ENCODE results near the gene DNAH2. TPM values are rescaled to one million over a fixed set of nuclear protein-coding genes. Genes with fewer than 3 reads are reported as not detected.

DNAH2 gene
- total and polyA plus RNA-seq, 2 of the 13 experiments (the other 11 are each of a cell fraction or from before 2014, with no cell fraction given) = not detected

- no peak for TF ChIP-seq SKIL (CRISPR knock-in tag; IDR thresholded peaks at IDR 0.05; ENCODE audit: borderline replicate concordance)
- no peak for TF ChIP-seq SUZ12 (IDR thresholded peaks at IDR 0.05; ENCODE audit: low read depth, low read length)
- no peak for TF ChIP-seq ZNF567 (CRISPR knock-in tag; IDR thresholded peaks at IDR 0.05; ENCODE audit: borderline replicate concordance)
- peak; percentile 44 for TF ChIP-seq SRSF1 (optimal IDR thresholded peaks at IDR 0.05; ENCODE audit: low read depth, low read length)
- no peak for TF ChIP-seq ATM (IDR thresholded peaks at IDR 0.05; ENCODE audit: borderline replicate concordance)
- TF ChIP-seq KDM3A (CRISPR knock-in tag; IDR thresholded peaks at IDR 0.05; ENCODE audit: low read depth) = no peak
- no peak for TF ChIP-seq DDIT3 (CRISPR knock-in tag; IDR thresholded peaks at IDR 0.05)
- no peak for TF ChIP-seq ZNF20 (CRISPR knock-in tag; IDR thresholded peaks at IDR 0.05)
- TF ChIP-seq KAT2B (IDR thresholded peaks at IDR 0.05; ENCODE audit: borderline replicate concordance, low read depth, low read length) = no peak
- TF ChIP-seq ZNF501 (CRISPR knock-in tag; IDR thresholded peaks at IDR 0.05) = peak; percentile 75
- peak; percentile 38 for TF ChIP-seq PHF8 (CRISPR knock-in tag; IDR thresholded peaks at IDR 0.05)
- no peak for TF ChIP-seq IRF1 (CRISPR knock-in tag; IDR thresholded peaks at IDR 0.05; ENCODE audit: low read depth)
- no peak for TF ChIP-seq ZNF737 (CRISPR knock-in tag; IDR thresholded peaks at IDR 0.05; ENCODE audit: borderline replicate concordance)
- TF ChIP-seq ATF6 (CRISPR knock-in tag; conservative IDR thresholded peaks at IDR 0.05) = no peak
- no peak for TF ChIP-seq PAWR (CRISPR knock-in tag; IDR thresholded peaks at IDR 0.05; ENCODE audit: borderline replicate concordance)
- TF ChIP-seq HNF4G (IDR thresholded peaks at IDR 0.05; ENCODE audit: borderline replicate concordance, low read depth, low read length) = no peak
- no peak for TF ChIP-seq HNF4G (CRISPR knock-in tag; IDR thresholded peaks at IDR 0.05; ENCODE audit: borderline replicate concordance, low read depth)
- no peak for TF ChIP-seq ZBTB26 (CRISPR knock-in tag; IDR thresholded peaks at IDR 0.05; ENCODE audit: borderline replicate concordance)
- peak; percentile 52; the same call in 1 of the 2 replicates for TF ChIP-seq IRF9 (CRISPR knock-in tag; IDR thresholded peaks at IDR 0.05; ENCODE audit: borderline replicate concordance)
- no peak for TF ChIP-seq JDP2 (CRISPR knock-in tag; IDR thresholded peaks at IDR 0.05; ENCODE audit: borderline replicate concordance)
These were observed 140.4 kb downstream of the DNAH2 start, which contains the start of gene CYB5D1 (continued) for GRCh38 chr17:7857713-7858521.
